Measurements from ENCODE around the gene LYST.
A peak's percentile ranks its signal among the peaks of the same experiment; 100 is the strongest.
"Not testable (repeated sequence)": the region's sequence is repeated elsewhere in the genome, so short reads cannot be mapped to it uniquely, and the experiment has no call there.

Gene LYST

GRCh38 chr1:235766794-235767285 is 99.9 kb downstream of the LYST start:
- no peak for DNase-seq (ENCODE audit: low read depth)

- DNase-seq (ENCODE audit: low read depth): no peak
These were observed 102.7 kb downstream of the LYST start for GRCh38 chr1:235763962-235764361.

GRCh38 chr1:235759336-235759735 is 107.4 kb downstream of the LYST start:
- DNase-seq (ENCODE audit: low read depth): no peak

- no peak for DNase-seq (ENCODE audit: low read depth)
These were observed 107.8 kb downstream of the LYST start for GRCh38 chr1:235758931-235759330.

GRCh38 chr1:235757587-235758096 is 109.1 kb downstream of the LYST start:
- no peak for DNase-seq (ENCODE audit: low read depth)

GRCh38 chr1:235754186-235754585 is 112.5 kb downstream of the LYST start:
- DNase-seq (ENCODE audit: low read depth): not testable (repeated sequence)

- DNase-seq (ENCODE audit: low read depth): no peak
These were observed 116.9 kb downstream of the LYST start for GRCh38 chr1:235749755-235750300.

GRCh38 chr1:235748747-235749146 is 118.0 kb downstream of the LYST start:
- no peak for DNase-seq (ENCODE audit: low read depth)

GRCh38 chr1:235746245-235746644 is 120.5 kb downstream of the LYST start:
- no peak for DNase-seq (ENCODE audit: low read depth)

- DNase-seq (ENCODE audit: low read depth): peak; percentile 65
These were observed 121.1 kb downstream of the LYST start for GRCh38 chr1:235745503-235746136.

GRCh38 chr1:235742914-235743599 is 123.6 kb downstream of the LYST start:
- no peak for DNase-seq (ENCODE audit: low read depth)

- no peak for DNase-seq (ENCODE audit: low read depth)
These were observed 125.4 kb downstream of the LYST start for GRCh38 chr1:235741294-235741693.

- DNase-seq (ENCODE audit: low read depth): no peak
These were observed 127.1 kb downstream of the LYST start for GRCh38 chr1:235739631-235740030.

GRCh38 chr1:235739124-235739523 is 127.6 kb downstream of the LYST start:
- DNase-seq (ENCODE audit: low read depth): no peak

- DNase-seq (ENCODE audit: low read depth): no peak
These were observed 129.0 kb downstream of the LYST start for GRCh38 chr1:235737751-235738150.

- DNase-seq (ENCODE audit: low read depth): no peak
These were observed 130.4 kb downstream of the LYST start for GRCh38 chr1:235736263-235736662.

- no peak for DNase-seq (ENCODE audit: low read depth)
These were observed 131.1 kb downstream of the LYST start for GRCh38 chr1:235735621-235736020.

- no peak for DNase-seq (ENCODE audit: low read depth)
These were observed 132.4 kb downstream of the LYST start for GRCh38 chr1:235734335-235734734.

GRCh38 chr1:235730007-235730406 is 136.7 kb downstream of the LYST start:
- DNase-seq (ENCODE audit: low read depth): no peak

GRCh38 chr1:235726557-235726956 is 140.1 kb downstream of the LYST start:
- no peak for DNase-seq (ENCODE audit: low read depth)

GRCh38 chr1:235725434-235725833 is 141.3 kb downstream of the LYST start:
- no peak for DNase-seq (ENCODE audit: low read depth)

- no peak for DNase-seq (ENCODE audit: low read depth)
These were observed 142.0 kb downstream of the LYST start for GRCh38 chr1:235724730-235725129.

GRCh38 chr1:235722858-235723257 is 143.8 kb downstream of the LYST start:
- DNase-seq (ENCODE audit: low read depth): no peak

All from stromal cell of bone marrow (primary cell).